A549 (cell line): ENCODE measurements around the gene DYSF. TPM values are rescaled to one million over a fixed set of nuclear protein-coding genes. Genes with fewer than 3 reads are reported as not detected.
A peak's percentile ranks its signal among the peaks of the same experiment; 100 is the strongest.

ENCODE experiments used
- ATAC-seq, 2 experiments: fragments of 200-7000 bp in 1 of 2; fragments of >200 bp in 1 of 2; cut with Nextera tagmentation in 1 of 2; cut with Tn5 transposase in 1 of 2; 3 replicates each; pipeline versions ENCODE4 v1.8.0 to v1.9.1; 2018 to 2020; ENCODE audit warnings: mild to moderate bottlenecking in 1 of 2, moderate library complexity in 1 of 2
- CTCF ChIA-PET: fragments of 300-600 bp; sonication (Branson Sonifier 250); formaldehyde crosslinking; extraction: SDS; loops from one replicate; lab custom pipeline; 2021; ENCODE audit warnings: antibody characterized with exemption, inconsistent platforms; lab: Yijun Ruan, JAX
- POLR2A ChIA-PET: fragments of 350-600 bp; formaldehyde crosslinking; extraction: SDS; loops from one replicate; lab custom pipeline; 2021; ENCODE audit warnings: antibody characterized with exemption, inconsistent platforms; lab: Yijun Ruan, JAX
- DNase-seq, 2 experiments: peaks; one replicate each; pipeline versions ENCODE4 v3.0.0 to v3.0.0-alpha.2; 2011 to 2016; ENCODE audit warnings: low read depth in 1 of 2, low spot score in 1 of 2
- FAIRE-seq: peaks from 2 replicates; lab custom pipeline; 2011; peaks lifted over from hg19 to GRCh38; lab: Jason Lieb, UNC
- H3K27ac ChIP-seq, 2 experiments: fragments of >200 bp; sonication (Bioruptor Twin); formaldehyde crosslinking; 3 replicates each; pipeline ENCODE4 v1.5.1; 2016 to 2017
- H3K4me1 ChIP-seq: fragments of >200 bp; sonication (Bioruptor Twin); formaldehyde crosslinking; 3 replicates; pipeline ENCODE4 v1.6.1; 2016
- H3K4me2 ChIP-seq: fragments of >200 bp; sonication (Bioruptor Twin); formaldehyde crosslinking; 3 replicates; pipeline ENCODE4 v1.6.1; 2016
- H3K4me3 ChIP-seq: fragments of >200 bp; sonication (Bioruptor Twin); formaldehyde crosslinking; 3 replicates; pipeline ENCODE4 v1.5.1; 2016
- H3K9me3 ChIP-seq: fragments of >200 bp; sonication (Bioruptor Twin); formaldehyde crosslinking; 3 replicates; pipeline ENCODE4 v1.6.1; 2016
- BCL3 ChIP-seq: fragments of >200 bp; sonication (Bioruptor Twin); formaldehyde crosslinking; IDR thresholded peaks from 3 replicates; pipeline ENCODE4 v1.6.1; 2016
- CEBPB ChIP-seq, 2 experiments: fragments of >200 bp in 1 of 2; sonication (Bioruptor Twin) in 1 of 2; formaldehyde crosslinking in 1 of 2; IDR thresholded peaks; 2 replicates each; pipeline ENCODE4 v1.6.1; 2012 to 2016
- EP300 ChIP-seq, 2 experiments: fragments of >200 bp; sonication (Bioruptor Twin); formaldehyde crosslinking; IDR thresholded peaks; 2 replicates in 1 of 2; 3 replicates in 1 of 2; pipeline ENCODE4 v1.6.1; 2016 to 2017
- ESRRA ChIP-seq: fragments of 150-350 bp; IDR thresholded peaks from 2 replicates; pipeline ENCODE4 v1.6.1; 2014; ENCODE audit warnings: mild to moderate bottlenecking, low read length, borderline replicate concordance
- FOXS1 ChIP-seq: fragments of 250-450 bp; sonication (Bioruptor Pico); IDR thresholded peaks from 2 replicates; pipeline ENCODE4 v1.5.0; 2020; ENCODE audit warnings: mild to moderate bottlenecking, moderate library complexity
- HDAC2 ChIP-seq: fragments of 200-600 bp; sonication (generic); IDR thresholded peaks from 2 replicates; pipeline ENCODE4 v1.6.1; 2016
- HOXA7 ChIP-seq: fragments of 250-450 bp; sonication (Bioruptor Pico); IDR thresholded peaks from 2 replicates; pipeline ENCODE4 v1.5.0; 2020; ENCODE audit warnings: mild to moderate bottlenecking, moderate library complexity
- HOXB13 ChIP-seq: fragments of 250-450 bp; sonication (Bioruptor Pico); IDR thresholded peaks from 2 replicates; pipeline ENCODE4 v1.5.0; 2020; ENCODE audit warnings: low read depth, mild to moderate bottlenecking, moderate library complexity
- KDM5A ChIP-seq: fragments of 200-600 bp; sonication (generic); IDR thresholded peaks from 2 replicates; pipeline ENCODE4 v1.6.1; 2016; ENCODE audit warnings: antibody characterized with exemption, mild to moderate bottlenecking
- NR3C1 ChIP-seq: fragments of >200 bp; sonication (Bioruptor Twin); formaldehyde crosslinking; IDR thresholded peaks from 3 replicates; pipeline ENCODE4 v1.6.1; 2017
- PBX3 ChIP-seq: IDR thresholded peaks from 2 replicates; pipeline ENCODE4 v1.6.1; 2012
- RCOR1 ChIP-seq: fragments of 150-350 bp; IDR thresholded peaks from 2 replicates; pipeline ENCODE4 v1.6.1; 2014; ENCODE audit warnings: antibody characterized with exemption, low read length, low read depth
- REST ChIP-seq: fragments of 200-600 bp; sonication (generic); IDR thresholded peaks from 2 replicates; pipeline ENCODE4 v1.6.1; 2016; ENCODE audit warnings: antibody characterized with exemption, mild to moderate bottlenecking, moderate library complexity
- RNF2 ChIP-seq: fragments of 200-600 bp; sonication (generic); IDR thresholded peaks from 2 replicates; pipeline ENCODE4 v1.6.1; 2016; ENCODE audit warnings: low read depth, mild to moderate bottlenecking, antibody characterized with exemption, moderate library complexity, borderline replicate concordance
- SMC3 ChIP-seq: fragments of >200 bp; sonication (Bioruptor Twin); formaldehyde crosslinking; IDR thresholded peaks from 3 replicates; pipeline ENCODE4 v1.6.1; 2018; ENCODE audit warnings: inconsistent platforms
- SREBF2 ChIP-seq: fragments of 450-650 bp; IDR thresholded peaks from 2 replicates; pipeline ENCODE4 v1.6.1; 2014; ENCODE audit warnings: mild to moderate bottlenecking, moderate library complexity
- TFCP2L1 ChIP-seq: fragments of 250-450 bp; sonication (Bioruptor Pico); IDR thresholded peaks from 2 replicates; pipeline ENCODE4 v1.5.0; 2021; ENCODE audit warnings: mild to moderate bottlenecking
- TP53 ChIP-seq: fragments of 250-450 bp; sonication (Bioruptor Pico); IDR thresholded peaks from 2 replicates; pipeline ENCODE4 v1.5.0; 2021; ENCODE audit warnings: mild to moderate bottlenecking, moderate library complexity
- USF2 ChIP-seq: fragments of 450-650 bp; IDR thresholded peaks from 2 replicates; pipeline ENCODE4 v1.6.1; 2014; ENCODE audit warnings: antibody characterized with exemption
- ZC3H11A ChIP-seq: fragments of 450-650 bp; IDR thresholded peaks from 2 replicates; pipeline ENCODE4 v1.6.1; 2014; ENCODE audit warnings: antibody characterized with exemption, mild to moderate bottlenecking
- ZNF302 ChIP-seq: fragments of 250-450 bp; sonication (Bioruptor Pico); IDR thresholded peaks from 2 replicates; pipeline ENCODE4 v1.9.0; 2021; ENCODE audit warnings: inconsistent platforms, mild to moderate bottlenecking, moderate library complexity
- ZSCAN20 ChIP-seq: fragments of 250-450 bp; sonication (Bioruptor Pico); IDR thresholded peaks from 2 replicates; pipeline ENCODE4 v1.8.0; 2022; ENCODE audit warnings: mild to moderate bottlenecking, moderate library complexity
- WGBS: methylation state at CpG from one replicate; pipeline ENCODE4 v1.1.6; 2017; ENCODE audit errors: missing lambda C conversion rate; 5-methylcytosine and 5-hydroxymethylcytosine counted together
- polyA plus RNA-seq, 4 experiments: library from polyadenylated mRNA; depleted of rRNA in 3 of 4; stranded (reverse); fragments of >200 nt; fragmentation: RNase III in 1 of 4; extraction: RNeasy Plus Mini Kit Qiagen cat#74134 plus additional on column Dnase treatment in 1 of 4; gene quantifications; 2 replicates in 3 of 4; 3 replicates in 1 of 4; pipeline ENCODE4 v1.2.3, GENCODE V29; 2011 to 2017

DYSF gene
- polyA plus RNA-seq, 2 of the 4 experiments (the other 2 are of a cell fraction) = 0.36 to 0.98 TPM

- TF ChIP-seq ZSCAN20 (CRISPR knock-in tag) = no peak
- no peak for TF ChIP-seq ESRRA
- no peak for TF ChIP-seq PBX3
- TF ChIP-seq BCL3 = no peak
- TF ChIP-seq RNF2 = no peak
- TF ChIP-seq CEBPB (IDR thresholded peaks at IDR 0.05) = no peak
- TF ChIP-seq SMC3 = no peak
- no peak for TF ChIP-seq ZC3H11A
- TF ChIP-seq REST = no peak
- TF ChIP-seq TP53 (CRISPR knock-in tag) = no peak
- TF ChIP-seq ZNF302 = no peak
- no peak for TF ChIP-seq KDM5A
- TF ChIP-seq HOXB13 (CRISPR knock-in tag) = no peak
- no peak for TF ChIP-seq TFCP2L1 (CRISPR knock-in tag)
- no peak for TF ChIP-seq USF2
- no peak for TF ChIP-seq EP300 (IDR thresholded peaks at IDR 0.05)
- 79% methylated on average over 11 of the region's 11 CpGs for WGBS
- Histone ChIP-seq H3K9me3 (no peaks in the 10 kb centered on the region), H3K4me1 (no peaks in the 10 kb centered on the region), H3K27ac (no peak overlapping the region), H3K4me2 (no peak overlapping the region), H3K4me3 (no peak overlapping the region; the same call in 2 of the 3 replicates)
- DNase-seq (no peak), FAIRE-seq (no peak), ATAC-seq (no peak)
- ChIA-PET CTCF (interaction anchor here (5.1 to 14.8 kb wide), 3 partner anchors 9 to 43 kb away, joined by 25 to 311 read pairs (median 95); no protein-coding TSS in a partner anchor), POLR2A (no interaction called here)
These were observed 12.0 kb downstream of the DYSF start for GRCh38 chr2:71465356-71465755.

GRCh38 chr2:71465961-71466300 is 12.6 kb downstream of the DYSF start:
- Histone ChIP-seq H3K4me2 (peak overlapping the region; percentile 100), H3K4me1 (no peaks in the 10 kb centered on the region), H3K27ac (peak overlapping the region in 1 of 2 experiments; percentile 79; a peak in 3 of 6 replicates)
- TF ChIP-seq HOXA7 (CRISPR knock-in tag) (no peak), ZNF302 (no peak), EP300 (IDR thresholded peaks at IDR 0.05) (no peak), SREBF2 (no peak), HDAC2 (no peak), CEBPB (IDR thresholded peaks at IDR 0.05) (no peak), FOXS1 (CRISPR knock-in tag) (no peak), RCOR1 (no peak), NR3C1 (no peak)
- TF ChIP-seq, all 56 proteins: peak for 0
- WGBS = 53% methylated on average over 23 of the region's 23 CpGs
- ChIA-PET CTCF (interaction anchor here (2.3 to 14.8 kb wide), 4 partner anchors 10 to 43 kb away, joined by 8 to 311 read pairs (median 60); no protein-coding TSS in a partner anchor), POLR2A (no interaction called here)
- H3K9me3 ChIP-seq = no peaks in the 10 kb centered on the region
- peak overlapping the region; percentile 57 for H3K4me3 ChIP-seq
- DNase-seq = no peak
- ATAC-seq = no peak
- FAIRE-seq = no peak
